ENCODE measurements around the gene SSR4.

DNA sequence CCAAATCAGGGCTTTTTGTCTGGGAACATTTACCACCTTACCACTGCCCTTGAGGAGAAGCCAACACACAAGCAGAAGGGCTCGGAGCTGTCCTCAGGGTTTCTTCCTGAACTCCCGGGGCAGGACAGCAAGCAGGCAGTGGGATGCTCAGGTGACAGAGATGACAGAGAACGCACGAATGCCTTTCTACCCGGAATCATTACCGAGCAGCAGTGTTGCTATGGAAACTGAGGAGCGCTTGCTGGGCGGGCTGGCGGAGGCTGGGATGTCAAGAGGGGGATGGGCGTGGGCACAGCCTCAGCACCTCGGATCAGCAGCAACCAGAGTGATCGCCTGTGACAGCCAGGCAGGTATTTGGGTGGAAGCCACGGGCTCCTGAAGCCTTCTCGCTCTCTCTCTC is 17.8 kb downstream of the SSR4 start:
- TF ChIP-seq, protein P1, sequence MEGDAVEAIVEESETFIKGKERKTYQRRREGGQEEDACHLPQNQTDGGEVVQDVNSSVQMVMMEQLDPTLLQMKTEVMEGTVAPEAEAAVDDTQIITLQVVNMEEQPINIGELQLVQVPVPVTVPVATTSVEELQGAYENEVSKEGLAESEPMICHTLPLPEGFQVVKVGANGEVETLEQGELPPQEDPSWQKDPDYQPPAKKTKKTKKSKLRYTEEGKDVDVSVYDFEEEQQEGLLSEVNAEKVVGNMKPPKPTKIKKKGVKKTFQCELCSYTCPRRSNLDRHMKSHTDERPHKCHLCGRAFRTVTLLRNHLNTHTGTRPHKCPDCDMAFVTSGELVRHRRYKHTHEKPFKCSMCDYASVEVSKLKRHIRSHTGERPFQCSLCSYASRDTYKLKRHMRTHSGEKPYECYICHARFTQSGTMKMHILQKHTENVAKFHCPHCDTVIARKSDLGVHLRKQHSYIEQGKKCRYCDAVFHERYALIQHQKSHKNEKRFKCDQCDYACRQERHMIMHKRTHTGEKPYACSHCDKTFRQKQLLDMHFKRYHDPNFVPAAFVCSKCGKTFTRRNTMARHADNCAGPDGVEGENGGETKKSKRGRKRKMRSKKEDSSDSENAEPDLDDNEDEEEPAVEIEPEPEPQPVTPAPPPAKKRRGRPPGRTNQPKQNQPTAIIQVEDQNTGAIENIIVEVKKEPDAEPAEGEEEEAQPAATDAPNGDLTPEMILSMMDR (IDR thresholded peaks at IDR 0.05): no peak
- TF ChIP-seq EZH2 (IDR thresholded peaks at IDR 0.05; ENCODE audit: borderline replicate concordance, insufficient read depth, low read depth, low read length, poor library complexity, severe bottlenecking): no peak

Measured in B cell (primary cell).